Measurements from ENCODE around the gene SYT11.
A peak's percentile ranks its signal among the peaks of the same experiment; 100 is the strongest.
"Not testable (repeated sequence)": the region's sequence is repeated elsewhere in the genome, so short reads cannot be mapped to it uniquely, and the experiment has no call there.

Gene SYT11

GRCh38 chr1:155899683-155900082, 40.3 kb downstream of the SYT11 start:
- DNase-seq: no peak
- no peak for TF ChIP-seq GATA1 (IDR thresholded peaks at IDR 0.05; ENCODE audit: low read depth, low read length)
- no peak for TF ChIP-seq POLR2A (IDR thresholded peaks at IDR 0.05; ENCODE audit: low read length)

DNA sequence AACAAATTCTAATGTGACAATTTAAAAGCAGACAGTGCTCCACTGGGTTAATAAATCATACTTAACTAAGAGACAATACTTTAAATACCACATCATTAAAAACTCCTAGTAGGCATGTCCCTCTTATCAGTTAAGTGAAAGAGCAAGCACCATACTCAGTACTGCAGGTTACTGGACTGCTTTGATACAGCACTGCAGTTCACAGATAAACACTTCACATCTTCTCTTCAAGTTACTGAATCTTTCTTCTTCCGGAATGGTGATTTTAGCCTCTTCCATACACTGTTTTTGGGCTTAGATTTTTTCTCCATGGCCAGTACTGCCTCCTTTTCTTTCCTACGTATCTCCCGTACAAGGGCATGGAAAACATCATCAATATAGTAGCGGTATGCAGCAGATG, 40.8 kb downstream of the SYT11 start:
- TF ChIP-seq GATA1 (IDR thresholded peaks at IDR 0.05; ENCODE audit: low read depth, low read length) (no peak), POLR2A (IDR thresholded peaks at IDR 0.05; ENCODE audit: low read length) (no peak)
- peak; percentile 72 to 88 for DNase-seq

DNA sequence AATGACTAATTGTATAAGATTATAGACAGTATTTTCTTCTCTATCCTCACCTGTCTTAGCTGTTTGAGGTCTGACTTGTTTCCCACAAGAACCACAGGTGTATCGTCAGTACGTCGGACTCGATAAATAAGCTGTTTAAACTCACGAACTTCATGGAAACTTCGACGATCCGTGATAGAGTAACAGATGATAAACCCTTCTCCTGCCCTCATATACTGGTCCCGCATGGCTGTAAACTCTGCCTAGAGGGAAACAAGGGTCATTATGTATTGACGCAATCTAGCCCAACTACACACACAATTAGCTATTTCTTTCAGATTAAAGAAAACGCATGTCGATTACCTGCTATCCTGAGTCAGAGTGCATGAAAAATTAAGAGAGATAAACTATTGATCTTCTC, 44.9 kb downstream of the SYT11 start:
- no peak for DNase-seq
- TF ChIP-seq POLR2A (IDR thresholded peaks at IDR 0.05; ENCODE audit: low read length) (no peak), GATA1 (IDR thresholded peaks at IDR 0.05; ENCODE audit: low read depth, low read length) (no peak)

DNA sequence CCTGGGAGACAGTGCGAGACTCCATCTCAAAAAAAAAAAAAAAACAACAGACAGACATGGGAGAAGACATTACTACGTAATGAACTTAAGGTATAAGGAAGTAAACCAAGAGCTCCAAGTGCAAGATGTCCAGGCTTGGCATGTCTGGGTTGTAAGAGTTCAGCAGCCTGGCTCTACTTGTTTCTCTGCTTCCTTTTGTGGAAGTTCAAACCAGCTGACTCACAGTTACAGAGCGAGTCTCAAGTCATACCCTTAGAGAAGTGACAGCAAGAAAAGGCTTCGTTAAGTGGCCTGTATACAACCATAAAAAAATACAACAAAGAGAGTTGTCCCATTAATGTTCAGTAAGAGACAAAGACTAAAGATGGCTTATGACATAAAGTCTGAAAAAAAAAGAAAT, 50.5 kb downstream of the SYT11 start:
- peak; percentile 66 to 81 for DNase-seq
- no peak for TF ChIP-seq GATA1 (IDR thresholded peaks at IDR 0.05; ENCODE audit: low read depth, low read length)
- TF ChIP-seq POLR2A (IDR thresholded peaks at IDR 0.05; ENCODE audit: low read length): no peak

DNA sequence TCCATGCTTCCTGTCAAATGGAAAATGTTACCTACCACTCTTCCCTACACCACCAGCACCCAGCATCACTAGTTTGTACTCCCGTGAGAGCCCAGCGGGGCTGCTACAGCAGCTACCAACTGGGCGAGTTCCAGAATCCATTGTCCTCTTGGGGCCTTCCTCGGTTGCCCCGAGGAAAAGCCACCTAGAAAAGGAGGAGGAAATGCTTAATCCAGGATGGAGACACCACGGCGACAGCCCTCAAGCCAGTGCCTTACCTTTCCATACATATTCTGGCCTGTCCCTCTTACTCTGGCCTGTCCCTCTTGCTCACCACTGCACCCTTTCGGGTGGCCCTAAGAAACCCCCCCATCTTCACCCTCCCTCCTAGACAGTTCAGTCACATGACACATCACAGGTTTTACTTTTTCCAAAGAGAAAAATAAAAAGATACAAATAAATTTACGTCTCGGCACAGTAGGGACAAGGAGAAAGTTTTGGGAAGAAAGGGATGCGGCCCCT, 51.3 kb downstream of the SYT11 start:
- peak; percentile 62 to 70 for DNase-seq

GRCh38 chr1:155911156-155912055, 52.0 kb downstream of the SYT11 start, which contains the start of gene RIT1:
Gene RIT1 (minus strand): TSS chr1:155911349. CDS start chr1:155910761, 588 bp downstream.
- TF ChIP-seq GATA1 (IDR thresholded peaks at IDR 0.05; ENCODE audit: low read depth, low read length): no peak
- TF ChIP-seq POLR2A (IDR thresholded peaks at IDR 0.05; ENCODE audit: low read length): peak; percentile 48

More for the DNA sequence above, 51.3 kb downstream of the SYT11 start:
- TF ChIP-seq POLR2A (IDR thresholded peaks at IDR 0.05; ENCODE audit: low read length) (no peak), GATA1 (IDR thresholded peaks at IDR 0.05; ENCODE audit: low read depth, low read length) (no peak)

DNA sequence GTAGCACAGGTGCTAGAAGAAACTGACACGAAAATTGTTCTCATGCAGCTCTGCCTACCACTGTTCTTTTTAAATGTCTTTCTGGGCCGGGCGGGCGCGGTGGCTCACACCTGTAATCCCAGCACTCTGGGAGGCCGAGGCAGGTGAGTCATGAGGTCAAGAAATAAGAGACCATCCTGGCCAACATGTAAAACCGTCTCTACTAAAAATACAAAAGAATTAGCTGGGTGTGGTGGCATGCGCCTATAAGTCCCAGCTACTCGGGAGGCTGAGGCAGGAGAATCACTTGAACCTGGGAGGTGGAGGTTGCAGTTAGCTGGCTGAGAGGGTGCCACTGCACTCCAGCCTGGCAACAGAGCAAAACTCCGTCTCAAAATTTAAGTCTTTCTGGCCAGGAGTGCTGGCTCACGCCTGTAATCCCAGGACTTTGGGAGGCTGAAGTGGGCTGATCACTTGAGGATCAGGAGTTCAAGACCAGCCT, 52.7 kb downstream of the SYT11 start:
- DNase-seq: no peak
- TF ChIP-seq POLR2A (IDR thresholded peaks at IDR 0.05; ENCODE audit: low read length) (no peak), GATA1 (IDR thresholded peaks at IDR 0.05; ENCODE audit: low read depth, low read length) (no peak)

More at GRCh38 chr1:155911156-155912055, 52.0 kb downstream of the SYT11 start, which contains the start of gene RIT1:
- peak; percentile 91 to 94 for DNase-seq

DNA sequence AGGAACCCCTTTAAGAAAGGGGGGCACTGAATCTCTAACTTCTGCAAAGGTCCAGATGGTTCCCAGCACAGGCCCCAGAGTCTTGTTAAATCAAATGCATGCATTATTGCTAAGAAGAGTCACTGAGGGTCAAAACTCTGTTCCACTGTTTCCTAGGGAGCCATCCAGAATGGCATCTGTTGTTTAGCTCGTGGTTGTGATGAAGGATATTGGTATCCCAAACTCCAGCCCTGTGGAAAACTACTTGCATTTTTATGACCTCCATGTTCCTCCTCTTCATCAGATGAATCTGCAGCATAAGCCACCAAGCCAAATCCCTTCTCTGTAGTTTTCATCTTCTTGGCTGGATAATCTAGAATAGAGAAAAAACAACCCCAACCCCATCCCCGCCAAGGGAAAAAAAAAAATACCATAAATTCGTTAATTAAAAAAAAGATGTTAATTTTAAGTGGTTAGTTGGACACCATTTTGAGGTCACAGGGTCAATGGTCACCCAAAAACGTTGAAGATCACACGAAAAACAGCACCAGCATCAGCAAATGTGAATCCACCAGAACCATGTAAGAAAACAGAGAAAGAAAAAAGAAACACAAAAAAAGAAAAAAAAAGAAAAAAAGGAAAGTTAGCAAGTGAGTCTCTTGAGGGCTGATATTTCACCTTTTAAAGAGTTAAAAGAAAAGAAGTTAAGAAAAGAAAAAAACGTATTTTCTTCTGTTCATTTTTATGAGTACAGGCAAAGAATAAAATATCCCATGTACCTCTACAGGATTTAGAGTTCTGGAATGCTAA, 54.8 kb downstream of the SYT11 start:
- no peak for TF ChIP-seq POLR2A (IDR thresholded peaks at IDR 0.05; ENCODE audit: low read length)
- no peak for TF ChIP-seq GATA1 (IDR thresholded peaks at IDR 0.05; ENCODE audit: low read depth, low read length)
- no peak for DNase-seq

- DNase-seq: no peak
- TF ChIP-seq POLR2A (IDR thresholded peaks at IDR 0.05; ENCODE audit: low read length) (no peak), GATA1 (IDR thresholded peaks at IDR 0.05; ENCODE audit: low read depth, low read length) (no peak)
Observed at GRCh38 chr1:155918660-155919059, 59.3 kb downstream of the SYT11 start.

DNA sequence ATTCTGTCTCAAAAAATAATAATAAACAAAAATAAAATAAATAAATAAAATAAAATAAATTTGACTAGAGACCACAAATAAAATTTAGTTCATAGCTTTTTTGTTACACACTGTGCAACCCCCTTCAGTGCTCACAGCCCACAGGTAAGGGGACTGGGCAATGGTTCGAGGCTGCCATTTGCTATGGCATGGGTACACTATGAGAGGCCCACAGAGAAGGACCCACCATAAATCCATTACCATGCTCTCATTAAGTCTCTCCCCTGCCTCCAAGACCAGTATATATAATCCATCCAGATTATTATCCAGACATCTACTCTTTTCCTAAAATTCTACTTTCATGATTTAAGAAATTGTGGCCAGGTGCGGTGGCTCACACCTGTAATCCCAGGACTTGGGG, 60.4 kb downstream of the SYT11 start:
- TF ChIP-seq GATA1 (IDR thresholded peaks at IDR 0.05; ENCODE audit: low read depth, low read length): no peak
- no peak for TF ChIP-seq POLR2A (IDR thresholded peaks at IDR 0.05; ENCODE audit: low read length)
- DNase-seq: no peak

DNA sequence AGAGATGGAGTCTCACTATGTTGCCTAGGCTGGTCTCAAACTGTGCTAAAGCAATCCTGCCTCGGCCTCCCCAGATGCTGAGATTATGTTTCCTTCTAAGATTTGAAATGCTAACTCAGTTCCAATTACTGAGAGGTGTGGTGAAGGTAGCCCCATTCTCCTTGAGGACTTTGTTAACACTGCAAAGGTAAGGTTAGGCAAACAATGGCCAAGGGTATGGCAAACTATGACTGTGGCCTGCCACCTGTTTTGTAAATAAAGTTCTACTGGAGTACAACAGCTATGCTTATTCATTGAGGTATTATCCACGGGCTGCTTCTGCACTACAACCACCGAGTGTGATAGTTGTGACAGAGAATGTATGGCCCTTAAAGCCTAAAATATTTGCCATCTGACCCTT, 61.4 kb downstream of the SYT11 start:
- TF ChIP-seq POLR2A (IDR thresholded peaks at IDR 0.05; ENCODE audit: low read length) (peak; percentile 29), GATA1 (IDR thresholded peaks at IDR 0.05; ENCODE audit: low read depth, low read length) (no peak)
- no peak for DNase-seq

GRCh38 chr1:155925506-155925905, 66.1 kb downstream of the SYT11 start:
- no peak for DNase-seq
- TF ChIP-seq POLR2A (IDR thresholded peaks at IDR 0.05; ENCODE audit: low read length) (no peak), GATA1 (IDR thresholded peaks at IDR 0.05; ENCODE audit: low read depth, low read length) (no peak)

DNA sequence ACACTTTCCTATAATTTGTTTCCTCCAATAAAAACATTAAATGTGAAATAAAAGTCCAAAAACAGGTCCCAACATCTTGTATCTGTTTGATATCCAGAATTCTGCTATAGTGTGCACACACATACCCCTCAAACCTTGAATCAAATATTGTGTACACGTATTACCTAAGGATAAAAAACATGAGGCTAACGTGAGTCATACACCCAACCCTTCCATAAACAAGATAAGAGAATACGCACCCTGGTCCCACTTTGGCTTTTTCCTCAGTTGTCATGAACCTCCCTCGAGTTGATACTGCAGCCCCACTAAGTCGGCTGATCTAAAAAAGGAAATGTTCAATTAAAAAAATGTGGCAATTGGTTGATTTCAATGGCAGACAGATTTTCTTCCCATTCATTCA, 69.7 kb downstream of the SYT11 start:
- TF ChIP-seq POLR2A (IDR thresholded peaks at IDR 0.05; ENCODE audit: low read length) (no peak), GATA1 (IDR thresholded peaks at IDR 0.05; ENCODE audit: low read depth, low read length) (no peak)
- peak in 1 of 2 experiments; percentile 59 for DNase-seq

DNA sequence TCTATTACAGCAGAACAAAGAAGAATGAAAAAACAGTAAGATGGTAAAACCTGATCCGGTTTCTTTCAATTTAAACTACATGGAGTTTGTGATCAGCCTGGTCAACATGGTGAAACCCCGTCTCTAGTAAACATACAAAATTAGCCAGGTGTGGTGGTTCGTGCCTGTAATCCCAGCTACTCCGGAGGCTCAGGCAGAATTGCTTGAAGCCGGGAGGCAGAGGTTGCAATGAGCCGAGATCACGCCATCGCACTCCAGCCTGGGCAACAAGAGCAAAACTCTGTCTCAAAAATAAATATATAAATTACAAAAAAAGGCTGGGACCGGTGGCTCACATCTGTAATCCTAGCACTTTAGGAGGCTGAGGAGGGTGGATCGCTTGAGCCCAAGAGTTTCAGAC, 71.4 kb downstream of the SYT11 start:
- DNase-seq: not testable (repeated sequence)

Measured in erythroblast (primary cell).